Measurements from ENCODE around the gene TSPAN3. TPM values are rescaled to one million over a fixed set of nuclear protein-coding genes. Genes with fewer than 3 reads are reported as not detected.

TSPAN3 gene
- polyA plus RNA-seq, 1 experiment = 344 TPM

GRCh38 chr15:77112838-77113504, 42.1 kb upstream of the TSPAN3 start:
- TF ChIP-seq CTCF (IDR thresholded peaks at IDR 0.05; ENCODE audit: insufficient read depth, low read depth, low read length) = no peak
- Histone ChIP-seq H3K4me3 (ENCODE audit: low read depth, low read length) (no peak overlapping the region), H3K36me3 (ENCODE audit: control insufficient read depth, insufficient read depth, low read length) (peaks cover 13% of the 10 kb centered on the region), H3K27me3 (ENCODE audit: control insufficient read depth, insufficient read depth, low read length) (no peaks in the 10 kb centered on the region)
- CTCF ChIA-PET = interaction anchor here (0.7 to 1.7 kb wide), 7 partner anchors 9 to 430 kb away, joined by 3 to 9 read pairs (median 3); no protein-coding TSS in a partner anchor
- no peak for DNase-seq (ENCODE audit: low read depth)
- POLR2A ChIA-PET = interaction anchor here (0.6 kb wide), 1 partner anchor 11 kb away, joined by 4 read pairs; no protein-coding TSS in a partner anchor

GRCh38 chr15:77111789-77112188, 40.9 kb upstream of the TSPAN3 start:
- Histone ChIP-seq H3K36me3 (ENCODE audit: control insufficient read depth, insufficient read depth, low read length) (peaks cover 13% of the 10 kb centered on the region), H3K27me3 (ENCODE audit: control insufficient read depth, insufficient read depth, low read length) (no peaks in the 10 kb centered on the region), H3K4me3 (ENCODE audit: low read depth, low read length) (no peak overlapping the region)
- ChIA-PET POLR2A (no interaction called here), CTCF (interaction anchor here (1.5 kb wide), 1 partner anchor 85 kb away, joined by 3 read pairs; no protein-coding TSS in a partner anchor)
- DNase-seq (ENCODE audit: low read depth) = no peak
- TF ChIP-seq CTCF (IDR thresholded peaks at IDR 0.05; ENCODE audit: insufficient read depth, low read depth, low read length) = no peak

GRCh38 chr15:77107531-77108355, 36.8 kb upstream of the TSPAN3 start:
- ChIA-PET POLR2A (interaction anchor here (0.5 kb wide), 1 partner anchor 10 kb away, joined by 3 read pairs; no protein-coding TSS in a partner anchor), CTCF (interaction anchor here (0.6 to 5.0 kb wide), 18 partner anchors 8 to 526 kb away, joined by 3 to 53 read pairs (median 4); no protein-coding TSS in a partner anchor)
- TF ChIP-seq CTCF (IDR thresholded peaks at IDR 0.05; ENCODE audit: insufficient read depth, low read depth, low read length) = peak; percentile 78
- Histone ChIP-seq H3K27me3 (ENCODE audit: control insufficient read depth, insufficient read depth, low read length) (no peaks in the 10 kb centered on the region), H3K4me3 (ENCODE audit: low read depth, low read length) (no peak overlapping the region), H3K36me3 (ENCODE audit: control insufficient read depth, insufficient read depth, low read length) (peaks cover 3% of the 10 kb centered on the region)
- DNase-seq (ENCODE audit: low read depth) = no peak

- H3K4me3 ChIP-seq (ENCODE audit: low read depth, low read length) = no peak overlapping the region
- CTCF ChIA-PET = interaction anchor here (0.6 to 5.0 kb wide), 19 partner anchors 8 to 527 kb away, joined by 3 to 53 read pairs (median 3); no protein-coding TSS in a partner anchor
- H3K27me3 ChIP-seq (ENCODE audit: control insufficient read depth, insufficient read depth, low read length) = no peaks in the 10 kb centered on the region
- POLR2A ChIA-PET = interaction anchor here (0.5 kb wide), 1 partner anchor 11 kb away, joined by 3 read pairs; no protein-coding TSS in a partner anchor
- no peak for TF ChIP-seq CTCF (IDR thresholded peaks at IDR 0.05; ENCODE audit: insufficient read depth, low read depth, low read length)
- DNase-seq (ENCODE audit: low read depth) = no peak
- H3K36me3 ChIP-seq (ENCODE audit: control insufficient read depth, insufficient read depth, low read length) = peaks cover 3% of the 10 kb centered on the region
These were observed 36.2 kb upstream of the TSPAN3 start for GRCh38 chr15:77107068-77107467.

- Histone ChIP-seq H3K36me3 (ENCODE audit: control insufficient read depth, insufficient read depth, low read length) (no peaks in the 10 kb centered on the region), H3K27me3 (ENCODE audit: control insufficient read depth, insufficient read depth, low read length) (no peaks in the 10 kb centered on the region), H3K4me3 (ENCODE audit: low read depth, low read length) (no peak overlapping the region)
- ChIA-PET CTCF (interaction anchor here (1.5 to 5.0 kb wide), 3 partner anchors 9 to 440 kb away, joined by 8 to 34 read pairs (median 9); no protein-coding TSS in a partner anchor), POLR2A (interaction anchor here (0.5 kb wide), 1 partner anchor 743 kb away, joined by 3 read pairs; no protein-coding TSS in a partner anchor)
- no peak for TF ChIP-seq CTCF (IDR thresholded peaks at IDR 0.05; ENCODE audit: insufficient read depth, low read depth, low read length)
- DNase-seq (ENCODE audit: low read depth) = no peak
These were observed 33.2 kb upstream of the TSPAN3 start for GRCh38 chr15:77104155-77104554.

Data from BJ (cell line).